22Rv1 (cell line): ENCODE results near the gene TEX19.

Experiments
- ZFX ChIP-seq: fragments of 450-650 bp; IDR thresholded peaks from 2 replicates; pipeline ENCODE4 v1.6.1; 2017; ENCODE audit warnings: antibody characterized with exemption, borderline replicate concordance
- TF ChIP-seq, protein P1 (sequence below): fragments of 450-650 bp; IDR thresholded peaks from 2 replicates; pipeline ENCODE4 v1.5.1; 2017; ENCODE audit warnings: mild to moderate bottlenecking

GRCh38 chr17:82396601-82397435 is 37.8 kb downstream of the TEX19 start:
- TF ChIP-seq, protein P1, sequence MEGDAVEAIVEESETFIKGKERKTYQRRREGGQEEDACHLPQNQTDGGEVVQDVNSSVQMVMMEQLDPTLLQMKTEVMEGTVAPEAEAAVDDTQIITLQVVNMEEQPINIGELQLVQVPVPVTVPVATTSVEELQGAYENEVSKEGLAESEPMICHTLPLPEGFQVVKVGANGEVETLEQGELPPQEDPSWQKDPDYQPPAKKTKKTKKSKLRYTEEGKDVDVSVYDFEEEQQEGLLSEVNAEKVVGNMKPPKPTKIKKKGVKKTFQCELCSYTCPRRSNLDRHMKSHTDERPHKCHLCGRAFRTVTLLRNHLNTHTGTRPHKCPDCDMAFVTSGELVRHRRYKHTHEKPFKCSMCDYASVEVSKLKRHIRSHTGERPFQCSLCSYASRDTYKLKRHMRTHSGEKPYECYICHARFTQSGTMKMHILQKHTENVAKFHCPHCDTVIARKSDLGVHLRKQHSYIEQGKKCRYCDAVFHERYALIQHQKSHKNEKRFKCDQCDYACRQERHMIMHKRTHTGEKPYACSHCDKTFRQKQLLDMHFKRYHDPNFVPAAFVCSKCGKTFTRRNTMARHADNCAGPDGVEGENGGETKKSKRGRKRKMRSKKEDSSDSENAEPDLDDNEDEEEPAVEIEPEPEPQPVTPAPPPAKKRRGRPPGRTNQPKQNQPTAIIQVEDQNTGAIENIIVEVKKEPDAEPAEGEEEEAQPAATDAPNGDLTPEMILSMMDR = no peak
- TF ChIP-seq ZFX = no peak
